Endothelial cell of umbilical vein (primary cell): ENCODE measurements around the gene JMJD7.

Source experiments
- EZH2 ChIP-seq: IDR thresholded peaks from 2 replicates; pipeline ENCODE4 v1.6.1; 2012; ENCODE audit warnings: borderline replicate concordance, low read depth, mild to moderate bottlenecking, moderate library complexity, low read length, inconsistent platforms; ENCODE audit not compliant: severe bottlenecking
- TF ChIP-seq, protein P1 (sequence below): IDR thresholded peaks from 2 replicates; pipeline ENCODE4 v1.6.1; 2011; ENCODE audit not compliant: insufficient read depth, insufficient read length

GRCh38 chr15:41847206-41847605, 19.3 kb downstream of the JMJD7 start:
- TF ChIP-seq EZH2 = no peak
- TF ChIP-seq, protein P1, sequence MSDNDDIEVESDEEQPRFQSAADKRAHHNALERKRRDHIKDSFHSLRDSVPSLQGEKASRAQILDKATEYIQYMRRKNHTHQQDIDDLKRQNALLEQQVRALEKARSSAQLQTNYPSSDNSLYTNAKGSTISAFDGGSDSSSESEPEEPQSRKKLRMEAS = no peak
